Measurements from ENCODE around the gene GMIP. TPM values are rescaled to one million over a fixed set of nuclear protein-coding genes. Genes with fewer than 3 reads are reported as not detected.

Gene GMIP
- total RNA-seq, 1 experiment from 2014 or later, result 4.4 TPM

DNA sequence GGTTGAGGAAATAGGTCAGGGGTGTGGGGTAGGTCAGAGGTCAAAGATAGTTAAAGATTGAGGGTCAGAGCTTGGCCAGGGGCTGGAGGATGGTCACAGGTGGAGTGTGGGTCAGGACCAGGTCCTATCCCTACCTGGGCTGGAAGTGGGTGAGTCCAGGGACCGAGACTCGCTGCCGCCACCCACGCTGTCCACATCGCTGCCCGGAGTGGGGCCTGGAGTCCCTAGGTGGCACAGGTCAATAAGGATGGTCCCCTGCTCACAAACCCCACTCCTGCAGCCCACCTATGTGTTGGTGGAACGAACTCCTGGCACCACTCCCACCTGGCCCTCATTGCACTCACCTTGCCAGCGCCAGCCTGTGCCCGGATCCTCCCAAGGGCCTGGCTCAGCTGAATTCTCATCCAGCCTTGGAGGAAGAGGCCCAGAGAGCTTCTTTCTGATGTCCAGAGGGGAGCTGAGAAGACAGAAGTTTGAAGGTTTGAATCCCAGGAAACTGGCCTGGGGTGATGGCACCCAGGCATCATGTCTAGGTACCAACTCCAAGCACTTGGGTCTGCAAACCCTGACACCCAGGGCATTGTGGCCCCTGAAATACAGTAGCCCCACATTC is 6.8 kb downstream of the GMIP start:
- DNase-seq (ENCODE audit: low spot score), result no peak

DNA sequence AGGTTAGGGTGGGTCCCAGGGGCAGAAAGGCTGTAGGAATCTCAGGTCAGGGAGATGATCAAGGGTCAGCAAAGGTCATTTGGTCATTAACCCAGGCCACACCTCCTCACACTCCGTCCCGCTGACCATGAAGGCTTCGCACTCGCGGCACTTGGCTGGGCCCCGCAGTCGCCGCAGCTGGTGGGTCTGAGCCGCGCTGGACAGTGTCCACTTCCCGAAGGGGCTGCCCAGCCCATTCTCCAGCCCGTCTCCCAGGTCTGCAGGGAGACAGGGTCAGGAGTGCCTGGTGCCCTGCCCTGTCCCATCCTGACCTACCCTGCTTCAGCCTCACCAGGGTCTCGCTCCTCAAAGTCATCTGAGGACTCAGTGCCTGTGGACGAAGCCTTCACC is 8.1 kb downstream of the GMIP start:
- no peak for DNase-seq (ENCODE audit: low spot score)

- DNase-seq (ENCODE audit: low spot score), result no peak
Observed at GRCh38 chr19:19634516-19635312, 8.7 kb downstream of the GMIP start.

DNA sequence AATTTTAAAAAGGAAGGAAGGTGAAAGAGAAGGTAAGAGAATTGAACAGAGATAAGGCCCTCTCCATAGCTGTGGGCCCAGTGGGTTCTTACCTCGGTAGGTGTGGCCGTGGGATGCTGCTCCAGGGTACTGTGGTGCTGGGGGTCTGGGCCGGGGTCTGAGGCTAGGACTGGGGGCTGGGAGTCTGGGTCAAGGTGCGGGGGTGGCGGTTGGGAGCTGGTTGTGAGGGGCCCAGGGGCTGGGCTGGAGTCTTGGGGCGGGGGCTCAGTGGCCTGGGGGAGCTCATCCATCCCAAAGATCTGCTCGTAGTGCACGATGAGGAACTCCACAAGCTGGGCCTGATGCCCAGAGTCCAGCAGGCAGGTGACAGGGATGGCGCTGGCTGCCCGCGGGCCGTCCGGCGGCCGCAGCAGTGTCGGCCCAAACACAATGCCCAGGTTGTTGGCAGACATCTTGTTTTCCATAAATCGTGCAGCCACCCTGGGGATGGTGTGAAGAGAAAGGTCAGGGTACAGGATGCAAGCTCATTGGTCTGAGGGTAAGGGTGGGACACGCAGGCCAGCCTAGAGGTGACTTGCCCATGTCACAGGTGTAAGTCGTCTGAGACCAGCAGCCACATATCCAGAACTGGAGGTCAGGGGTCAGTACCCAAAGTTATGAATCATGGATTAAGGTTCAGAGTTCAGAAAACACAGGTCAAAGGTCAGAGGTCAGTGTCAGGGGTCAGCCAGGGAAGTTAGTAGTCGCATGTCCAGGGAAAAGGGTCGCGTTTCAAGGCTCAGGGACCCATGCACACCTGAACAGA is 9.5 kb downstream of the GMIP start:
- DNase-seq (ENCODE audit: low spot score), result no peak

DNA sequence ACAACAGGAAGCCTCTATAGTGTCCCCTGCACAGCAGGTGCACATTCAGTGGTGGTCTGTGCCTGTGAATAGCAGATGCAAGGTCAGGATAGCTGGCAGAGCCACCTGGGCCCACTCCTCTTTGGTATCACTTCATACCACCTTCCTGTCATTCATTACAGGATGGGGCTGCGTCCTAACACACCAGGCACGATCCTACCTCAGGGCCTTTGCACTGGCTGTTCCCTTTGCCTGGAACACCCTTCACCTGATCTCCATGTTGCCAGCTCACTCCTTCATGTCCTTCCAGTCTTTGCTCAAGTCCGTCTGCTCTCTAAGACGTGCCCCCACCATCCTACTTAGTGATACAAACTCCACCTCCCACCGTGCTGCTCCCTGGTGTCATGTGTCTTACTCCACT is 10.8 kb downstream of the GMIP start:
- DNase-seq (ENCODE audit: low spot score), result no peak

- no peak for DNase-seq (ENCODE audit: low spot score)
Observed at GRCh38 chr19:19631346-19631745, 12.1 kb downstream of the GMIP start.

GRCh38 chr19:19630426-19630825 is 13.0 kb downstream of the GMIP start:
- no peak for DNase-seq (ENCODE audit: low spot score)

DNA sequence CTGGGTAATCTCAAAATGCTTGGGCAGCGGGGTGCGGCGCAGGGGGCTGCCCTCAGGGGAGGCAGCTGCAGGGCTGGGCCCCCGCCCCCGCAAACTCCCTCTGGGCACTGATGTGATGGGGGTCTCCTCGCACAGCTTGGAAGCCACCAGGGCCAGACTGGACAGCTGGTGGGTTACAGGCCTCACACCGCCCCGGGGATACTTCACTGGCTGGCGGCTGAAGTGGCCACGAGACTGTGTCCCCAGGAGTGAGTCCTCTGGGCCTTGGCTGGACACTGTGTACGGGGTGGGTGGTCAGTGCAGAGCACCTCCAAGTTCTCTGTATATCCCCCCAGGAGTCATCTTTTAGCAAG is 13.4 kb downstream of the GMIP start:
- DNase-seq (ENCODE audit: low spot score), result no peak

DNA sequence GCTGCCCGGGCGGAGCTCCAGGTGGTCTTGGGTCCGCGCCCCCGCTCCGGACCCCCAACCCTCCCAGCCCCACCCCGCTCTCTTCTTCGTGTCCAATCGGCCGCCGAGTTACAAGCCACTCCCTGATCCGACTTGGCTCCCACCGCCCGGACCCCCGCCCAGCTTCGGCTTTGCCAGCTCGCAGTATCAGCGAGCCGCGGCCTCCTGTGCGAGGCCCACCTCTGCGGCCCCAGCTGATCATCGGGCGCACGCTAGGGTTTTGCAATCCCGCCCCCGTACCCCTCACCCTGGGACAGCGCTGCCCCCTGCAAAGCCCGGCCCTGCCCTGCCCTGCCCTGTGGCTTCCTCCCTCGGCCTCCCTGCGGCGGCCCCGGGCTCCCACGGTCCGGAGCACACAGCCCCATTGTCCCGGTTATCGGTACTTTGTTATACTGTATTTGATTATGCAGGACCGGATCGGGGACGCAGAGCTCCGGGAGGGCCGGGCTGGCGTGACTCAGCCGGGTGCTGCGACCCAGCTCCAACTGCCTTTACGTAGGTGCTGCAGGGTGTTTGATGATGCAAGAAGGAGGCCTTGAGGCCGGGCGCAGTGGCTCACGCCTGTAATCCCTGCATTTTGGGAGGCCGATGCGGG is 14.8 kb downstream of the GMIP start:
- no peak for DNase-seq (ENCODE audit: low spot score)

- DNase-seq (ENCODE audit: low spot score), result no peak
Observed at GRCh38 chr19:19627621-19628500, 15.6 kb downstream of the GMIP start, which contains the start of gene LPAR2. LPAR2 (minus strand) TSS chr19:19628220; CDS start chr19:19627275, 945 bp downstream.

GRCh38 chr19:19626516-19627472 is 16.7 kb downstream of the GMIP start:
- DNase-seq (ENCODE audit: low spot score), result no peak

DNA sequence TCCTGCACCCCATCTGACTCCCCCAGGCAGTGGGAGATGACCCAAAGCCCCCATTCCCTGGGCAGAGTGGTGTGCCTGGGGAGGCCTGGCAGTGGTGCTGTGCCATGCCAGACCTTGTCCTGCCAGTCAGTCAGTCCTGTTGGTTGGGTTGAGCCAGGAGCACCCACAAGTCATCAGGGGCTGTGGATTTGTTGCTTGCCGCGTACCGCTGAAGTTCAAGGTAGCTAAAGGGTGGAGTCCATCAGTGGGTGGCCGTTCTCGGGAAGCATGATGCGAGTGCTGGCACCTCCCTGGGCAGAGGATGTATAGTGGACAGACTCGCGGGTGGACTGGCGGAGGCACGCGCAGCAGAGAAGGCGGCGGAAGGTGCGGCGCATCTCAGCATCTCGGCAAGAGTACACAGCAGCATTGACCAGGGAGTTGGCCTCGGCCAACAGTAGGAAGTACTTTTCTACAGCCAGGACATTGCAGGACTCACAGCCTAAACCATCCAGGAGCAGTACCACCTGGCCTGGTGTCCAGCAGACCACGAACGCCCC is 19.4 kb downstream of the GMIP start:
- DNase-seq (ENCODE audit: low spot score), result no peak

DNA sequence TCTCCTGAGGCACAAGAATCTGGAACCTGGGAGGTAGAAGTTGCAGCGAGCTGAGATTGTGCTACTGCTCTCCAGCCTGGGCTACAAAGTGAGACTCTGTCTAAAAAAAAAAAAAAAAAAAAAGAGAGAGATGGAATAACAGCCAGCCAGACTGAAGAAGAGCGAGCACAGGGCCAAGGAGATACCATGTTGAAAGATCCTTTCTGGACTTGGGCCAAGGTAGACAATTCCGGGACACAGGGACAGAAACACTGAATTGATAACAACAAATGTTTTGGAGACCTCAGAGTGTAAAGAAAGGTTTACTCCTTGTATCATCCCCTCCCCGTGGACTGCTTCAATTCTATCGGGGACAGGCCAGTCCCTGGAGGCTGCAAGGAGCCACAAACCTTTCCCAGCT is 20.1 kb downstream of the GMIP start:
- no peak for DNase-seq (ENCODE audit: low spot score)

- DNase-seq (ENCODE audit: low spot score), result no peak
Observed at GRCh38 chr19:19619849-19620210, 23.6 kb downstream of the GMIP start.

GRCh38 chr19:19619181-19619848 is 24.1 kb downstream of the GMIP start:
- no peak for DNase-seq (ENCODE audit: low spot score)

- peak; percentile 86 for DNase-seq (ENCODE audit: low spot score)
Observed at GRCh38 chr19:19618219-19619051, 25.0 kb downstream of the GMIP start, which contains the start of gene PBX4. PBX4 (minus strand) TSS chr19:19618687; CDS start chr19:19618629, 58 bp downstream.

DNA sequence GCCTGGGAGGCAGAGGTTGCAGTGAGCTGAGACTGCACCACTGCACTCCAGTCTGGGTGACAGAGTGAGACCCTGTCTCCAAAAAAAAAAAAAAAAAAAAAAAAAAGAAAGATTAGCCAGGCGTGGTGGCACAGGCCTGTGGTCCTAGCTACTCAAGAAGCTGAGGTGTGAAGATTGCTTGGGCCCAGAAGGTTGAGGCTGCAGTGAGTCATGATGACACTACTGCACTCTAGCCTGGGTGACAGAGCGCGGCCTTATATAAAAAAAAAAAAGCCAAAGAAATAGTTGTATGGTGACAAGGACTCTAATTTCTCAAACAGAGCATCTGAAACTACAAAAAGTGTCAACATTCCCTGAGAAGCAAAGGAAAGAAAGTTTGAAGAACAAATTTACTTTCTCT is 28.4 kb downstream of the GMIP start:
- no peak for DNase-seq (ENCODE audit: low spot score)

DNA sequence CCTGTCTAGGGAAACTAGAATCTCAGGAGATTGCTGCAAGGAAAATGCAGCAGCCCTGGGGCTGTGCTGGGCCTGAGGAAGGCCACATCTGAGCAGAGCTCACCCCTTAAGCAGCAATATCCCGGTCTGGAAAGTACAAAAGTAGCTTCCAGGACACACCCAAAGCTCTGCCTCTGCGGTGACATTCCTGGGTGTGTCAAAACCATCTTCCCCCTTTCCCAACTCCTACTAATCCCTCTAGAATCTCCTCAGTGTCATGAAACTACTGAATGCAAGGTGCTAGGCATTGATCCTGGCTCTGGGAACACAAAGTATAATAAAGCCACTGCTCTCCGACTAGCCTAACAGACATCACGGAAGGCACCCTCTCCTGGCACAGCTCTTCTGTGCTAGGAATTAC is 30.0 kb downstream of the GMIP start:
- no peak for DNase-seq (ENCODE audit: low spot score)
